Karpas-422 (cell line): Measurements from ENCODE around the gene EML6. TPM values are rescaled to one million over a fixed set of nuclear protein-coding genes. Genes with fewer than 3 reads are reported as not detected.

Source experiments
- DNase-seq: peaks from one replicate; pipeline ENCODE4 v3.0.0-alpha.2; 2015
- H2AFZ ChIP-seq: fragments of 200-600 bp; sonication (generic); 2 replicates; pipeline ENCODE4 v1.6.1; 2014; ENCODE audit warnings: antibody characterized with exemption, low read length, mixed read lengths
- H3K27ac ChIP-seq: fragments of 200-600 bp; sonication (generic); 2 replicates; pipeline ENCODE4 v1.5.1; 2014; ENCODE audit warnings: mild to moderate bottlenecking, low read length, moderate library complexity
- H3K27me3 ChIP-seq: fragments of 200-600 bp; sonication (generic); 2 replicates; pipeline ENCODE4 v1.6.1; 2014; ENCODE audit warnings: low read length, mixed read lengths
- H3K36me3 ChIP-seq: fragments of 200-600 bp; sonication (generic); 2 replicates; pipeline ENCODE4 v1.6.1; 2014; ENCODE audit warnings: low read length, mixed read lengths; ENCODE audit not compliant: insufficient read depth
- H3K4me1 ChIP-seq: fragments of 200-600 bp; sonication (generic); 2 replicates; pipeline ENCODE4 v1.6.1; 2014; ENCODE audit warnings: mild to moderate bottlenecking, low read length, mixed read lengths
- H3K4me2 ChIP-seq: fragments of 200-600 bp; sonication (generic); 2 replicates; pipeline ENCODE4 v1.6.1; 2014; ENCODE audit warnings: low read length, low read depth, mild to moderate bottlenecking; ENCODE audit not compliant: poor library complexity, severe bottlenecking
- H3K4me3 ChIP-seq: fragments of 200-600 bp; sonication (generic); 2 replicates; pipeline ENCODE4 v1.5.1; 2014; ENCODE audit warnings: mild to moderate bottlenecking, antibody characterized with exemption, low read length, mixed read lengths
- H3K79me2 ChIP-seq: fragments of 200-600 bp; sonication (generic); 2 replicates; pipeline ENCODE4 v1.6.1; 2014; ENCODE audit warnings: mild to moderate bottlenecking, low read length, mixed read lengths
- H3K9ac ChIP-seq: fragments of 200-600 bp; sonication (generic); 2 replicates; pipeline ENCODE4 v1.6.0; 2014; ENCODE audit warnings: low read length
- H3K9me2 ChIP-seq: fragments of 200-600 bp; sonication (generic), shearing (Covaris generic); replicated peaks from 2 replicates; pipeline ENCODE4 v1.6.0; 2014; ENCODE audit warnings: mild to moderate bottlenecking, low read length, moderate library complexity; ENCODE audit not compliant: insufficient read depth
- H3K9me3 ChIP-seq: fragments of 300-700, 200-600 bp; sonication (generic); 2 replicates; pipeline ENCODE4 v1.6.1; 2014; ENCODE audit warnings: low read length, mixed read lengths
- H4K20me1 ChIP-seq: fragments of 200-600 bp; sonication (generic); 2 replicates; pipeline ENCODE4 v1.6.1; 2014; ENCODE audit warnings: mild to moderate bottlenecking, antibody characterized with exemption, low read length, low read depth; ENCODE audit not compliant: insufficient read depth
- total RNA-seq: library from RNA; depleted of rRNA; stranded (reverse); fragments of >200 nt; shearing (Covaris generic); gene quantifications from 2 replicates; pipeline ENCODE4 v1.2.3, GENCODE V29; 2014; ENCODE audit warnings: low replicate concordance

Gene EML6
- total RNA-seq, 1 experiment from 2014 or later: 187 TPM

DNA sequence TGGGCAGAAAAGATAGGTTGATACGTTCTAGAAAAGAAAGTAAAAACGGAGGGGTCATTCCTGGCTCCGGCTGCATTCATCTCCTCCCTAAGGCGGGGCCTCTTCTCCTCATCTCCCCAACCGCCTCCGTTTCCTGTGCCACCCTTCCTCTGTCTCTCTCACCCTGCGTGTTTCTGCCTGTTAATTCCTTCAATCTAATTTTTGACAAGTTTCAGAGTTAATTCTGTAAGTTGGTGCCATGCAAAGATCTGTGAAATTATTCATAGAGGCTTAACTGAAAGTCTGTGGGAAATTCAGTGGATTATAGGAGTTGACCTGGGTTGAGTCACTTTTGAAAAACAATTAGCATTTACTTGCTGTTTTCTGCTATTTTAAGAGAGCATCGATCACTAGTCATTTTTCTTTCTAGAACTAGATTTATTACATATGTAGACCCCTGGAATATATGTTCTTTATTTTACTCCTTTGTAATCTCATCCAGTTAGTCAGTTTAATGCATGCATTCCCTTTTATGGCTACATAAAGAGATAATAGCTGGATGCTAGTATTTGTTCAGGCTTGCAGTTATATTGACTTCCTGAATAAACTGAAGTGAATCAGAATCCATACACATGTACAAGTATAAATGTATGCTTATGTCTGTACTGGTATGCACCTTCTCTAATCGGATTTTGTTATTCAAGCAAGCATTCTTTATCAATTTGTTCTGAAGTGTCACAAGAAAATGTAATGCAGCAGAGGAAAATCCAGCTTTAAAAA lies 91.1 kb downstream of the EML6 start:
- DNase-seq: no peak
- peaks cover 69% of the 10 kb centered on the region for H3K36me3 ChIP-seq
- H3K79me2 ChIP-seq: peaks cover 100% of the 10 kb centered on the region
- H3K4me1 ChIP-seq: peaks cover 60% of the 10 kb centered on the region
- H3K9ac ChIP-seq: no peak overlapping the region
- peak overlapping the region; percentile 35; the same call in 1 of the 2 replicates for H3K27ac ChIP-seq
- no peak overlapping the region for H3K4me2 ChIP-seq
- no peaks in the 10 kb centered on the region for H3K9me2 ChIP-seq
- no peak overlapping the region for H3K4me3 ChIP-seq
- no peaks in the 10 kb centered on the region for H3K9me3 ChIP-seq
- H3K27me3 ChIP-seq: no peaks in the 10 kb centered on the region
- no peaks in the 10 kb centered on the region for H4K20me1 ChIP-seq
- H2AFZ ChIP-seq: no peak overlapping the region

DNA sequence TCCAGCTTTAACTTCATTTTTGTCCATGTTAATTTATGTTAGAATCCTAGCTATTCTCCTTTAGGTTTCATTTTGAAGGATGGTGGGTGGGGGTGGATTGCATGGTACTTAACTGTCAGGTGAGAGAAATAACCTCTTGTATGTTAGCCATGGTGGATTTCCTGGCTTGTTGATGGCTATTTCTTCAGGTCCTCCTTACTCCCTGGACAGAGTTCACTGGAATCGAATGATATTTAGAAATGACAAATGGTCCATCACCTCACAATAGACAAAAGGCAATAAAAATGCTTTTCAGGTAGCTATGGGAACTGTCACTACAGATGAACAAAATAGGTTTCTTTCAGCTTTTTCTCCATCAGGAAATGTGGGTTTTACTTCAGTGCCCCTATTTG lies 91.7 kb downstream of the EML6 start:
- Histone ChIP-seq H4K20me1 (no peaks in the 10 kb centered on the region), H3K27ac (peak overlapping the region; percentile 35; the same call in 1 of the 2 replicates), H3K9me2 (no peaks in the 10 kb centered on the region), H3K9ac (no peak overlapping the region), H3K36me3 (peaks cover 74% of the 10 kb centered on the region), H3K79me2 (peaks cover 100% of the 10 kb centered on the region), H3K4me1 (peaks cover 58% of the 10 kb centered on the region), H3K4me3 (no peak overlapping the region), H3K27me3 (no peaks in the 10 kb centered on the region), H3K9me3 (no peaks in the 10 kb centered on the region), H2AFZ (no peak overlapping the region), H3K4me2 (no peak overlapping the region)
- no peak for DNase-seq

DNA sequence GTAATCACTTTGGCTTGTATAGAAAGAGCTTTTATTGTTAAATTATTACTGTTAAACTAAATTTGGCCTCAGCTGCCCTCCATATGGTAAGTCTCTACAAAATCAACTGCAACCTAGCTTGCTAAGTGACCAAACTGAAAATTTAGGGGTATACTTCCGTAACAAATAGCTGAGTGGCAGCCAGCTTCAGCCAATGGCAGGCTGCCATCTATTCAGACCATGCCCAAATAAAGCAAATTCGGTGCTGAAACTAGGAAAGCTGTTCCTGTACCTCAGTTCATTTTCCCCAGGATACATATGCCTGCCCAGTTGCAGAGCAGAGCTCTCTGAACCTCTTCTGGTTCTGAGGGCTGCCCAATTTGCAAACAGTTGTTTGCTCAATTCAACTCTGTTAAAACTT lies 94.8 kb downstream of the EML6 start:
- H3K9me3 ChIP-seq: no peaks in the 10 kb centered on the region
- no peak overlapping the region for H3K9ac ChIP-seq
- H4K20me1 ChIP-seq: no peaks in the 10 kb centered on the region
- H3K4me3 ChIP-seq: no peak overlapping the region
- H2AFZ ChIP-seq: no peak overlapping the region
- no peak overlapping the region for H3K4me2 ChIP-seq
- H3K27ac ChIP-seq: no peak overlapping the region
- DNase-seq: no peak
- no peaks in the 10 kb centered on the region for H3K9me2 ChIP-seq
- H3K79me2 ChIP-seq: peaks cover 96% of the 10 kb centered on the region
- peaks cover 33% of the 10 kb centered on the region for H3K4me1 ChIP-seq
- H3K36me3 ChIP-seq: peaks cover 82% of the 10 kb centered on the region
- no peaks in the 10 kb centered on the region for H3K27me3 ChIP-seq

GRCh38 chr2:54820558-54820957 lies 97.1 kb downstream of the EML6 start:
- no peak overlapping the region for H3K27ac ChIP-seq
- no peak overlapping the region for H3K4me3 ChIP-seq
- peaks cover 76% of the 10 kb centered on the region for H3K36me3 ChIP-seq
- H3K9me3 ChIP-seq: no peaks in the 10 kb centered on the region
- H3K9me2 ChIP-seq: no peaks in the 10 kb centered on the region
- H4K20me1 ChIP-seq: no peaks in the 10 kb centered on the region
- H3K9ac ChIP-seq: no peak overlapping the region
- peaks cover 33% of the 10 kb centered on the region for H3K4me1 ChIP-seq
- DNase-seq: no peak
- H3K27me3 ChIP-seq: no peaks in the 10 kb centered on the region
- no peak overlapping the region for H2AFZ ChIP-seq
- H3K4me2 ChIP-seq: no peak overlapping the region
- peaks cover 91% of the 10 kb centered on the region for H3K79me2 ChIP-seq

- Histone ChIP-seq H3K4me1 (peaks cover 61% of the 10 kb centered on the region), H2AFZ (no peak overlapping the region), H3K79me2 (peaks cover 81% of the 10 kb centered on the region), H3K36me3 (peaks cover 68% of the 10 kb centered on the region), H3K9me3 (no peaks in the 10 kb centered on the region), H3K27me3 (no peaks in the 10 kb centered on the region), H3K9me2 (no peaks in the 10 kb centered on the region), H3K27ac (peak overlapping the region; percentile 16; the same call in 1 of the 2 replicates), H3K4me3 (no peak overlapping the region), H3K9ac (no peak overlapping the region), H4K20me1 (no peaks in the 10 kb centered on the region), H3K4me2 (peak overlapping the region; percentile 2)
- no peak for DNase-seq
Observed at GRCh38 chr2:54824567-54824966, 101.1 kb downstream of the EML6 start.

GRCh38 chr2:54830546-54830945 lies 107.1 kb downstream of the EML6 start:
- H3K9me2 ChIP-seq: no peaks in the 10 kb centered on the region
- H3K9me3 ChIP-seq: no peaks in the 10 kb centered on the region
- H3K4me1 ChIP-seq: peaks cover 47% of the 10 kb centered on the region
- peaks cover 56% of the 10 kb centered on the region for H3K36me3 ChIP-seq
- no peak overlapping the region for H3K9ac ChIP-seq
- peaks cover 75% of the 10 kb centered on the region for H3K79me2 ChIP-seq
- no peaks in the 10 kb centered on the region for H3K27me3 ChIP-seq
- no peak overlapping the region for H3K4me3 ChIP-seq
- no peak for DNase-seq
- H4K20me1 ChIP-seq: no peaks in the 10 kb centered on the region
- H3K27ac ChIP-seq: no peak overlapping the region
- H2AFZ ChIP-seq: no peak overlapping the region
- H3K4me2 ChIP-seq: no peak overlapping the region

DNA sequence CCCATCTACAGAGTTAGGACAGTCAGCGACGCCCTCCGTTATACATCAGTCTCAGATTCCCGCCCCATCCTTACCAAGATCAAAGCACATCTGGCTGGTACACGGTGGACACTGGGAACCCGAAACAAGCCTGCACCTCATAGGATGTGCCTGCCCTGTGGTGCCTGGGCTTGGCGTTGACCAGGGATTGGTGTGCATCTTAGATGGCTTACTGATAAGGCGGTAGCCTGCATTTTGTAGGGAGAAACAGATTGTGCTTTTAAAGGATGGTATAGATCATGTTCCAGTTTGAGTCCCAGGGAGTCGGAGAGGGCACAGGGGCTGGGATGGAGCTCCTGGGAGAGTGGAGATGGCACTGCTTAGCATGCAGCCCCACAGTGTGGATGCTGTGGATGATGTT lies 108.0 kb downstream of the EML6 start:
- peaks cover 56% of the 10 kb centered on the region for H3K36me3 ChIP-seq
- no peaks in the 10 kb centered on the region for H3K9me2 ChIP-seq

GRCh38 chr2:54834721-54835120 lies 111.3 kb downstream of the EML6 start:
- H2AFZ ChIP-seq: no peak overlapping the region
- peaks cover 80% of the 10 kb centered on the region for H3K79me2 ChIP-seq
- peaks cover 48% of the 10 kb centered on the region for H3K4me1 ChIP-seq
- no peak overlapping the region for H3K4me3 ChIP-seq
- H3K4me2 ChIP-seq: no peak overlapping the region
- no peaks in the 10 kb centered on the region for H3K9me3 ChIP-seq
- H3K27me3 ChIP-seq: no peaks in the 10 kb centered on the region
- no peak overlapping the region for H3K9ac ChIP-seq
- H4K20me1 ChIP-seq: no peaks in the 10 kb centered on the region
- peaks cover 37% of the 10 kb centered on the region for H3K36me3 ChIP-seq
- DNase-seq: no peak
- H3K9me2 ChIP-seq: no peaks in the 10 kb centered on the region
- H3K27ac ChIP-seq: no peak overlapping the region

More for the DNA sequence above, 108.0 kb downstream of the EML6 start:
- Histone ChIP-seq H2AFZ (no peak overlapping the region), H3K79me2 (peaks cover 75% of the 10 kb centered on the region), H3K4me2 (no peak overlapping the region), H3K4me1 (peaks cover 51% of the 10 kb centered on the region), H3K9me3 (no peaks in the 10 kb centered on the region), H3K27me3 (no peaks in the 10 kb centered on the region), H3K9ac (no peak overlapping the region), H4K20me1 (no peaks in the 10 kb centered on the region), H3K4me3 (no peak overlapping the region), H3K27ac (0 out of 2 replicates have a peak overlapping the region, but pooled peaks have one; percentile 15)
- DNase-seq: no peak
